ENCODE results near the gene SMIM38.

Gene SMIM38

GRCh38 chr11:69203381-69203780 is 47.6 kb downstream of the SMIM38 start:
- Histone ChIP-seq H3K4me3 (ENCODE audit: low read depth, low read length) (no peak overlapping the region), H3K36me3 (ENCODE audit: control insufficient read depth, insufficient read depth, low read length) (no peaks in the 10 kb centered on the region), H3K9me3 (ENCODE audit: control insufficient read depth, insufficient read depth, low read length) (no peaks in the 10 kb centered on the region), H3K4me1 (ENCODE audit: control insufficient read depth, insufficient read depth, low read length) (peaks cover 4% of the 10 kb centered on the region), H3K27me3 (ENCODE audit: control insufficient read depth, insufficient read depth, low read length) (no peaks in the 10 kb centered on the region), H3K9ac (ENCODE audit: low read depth, low read length) (no peak overlapping the region)

- no peaks in the 10 kb centered on the region for H3K9me3 ChIP-seq (ENCODE audit: control insufficient read depth, insufficient read depth, low read length)
- no peaks in the 10 kb centered on the region for H3K27me3 ChIP-seq (ENCODE audit: control insufficient read depth, insufficient read depth, low read length)
- H3K36me3 ChIP-seq (ENCODE audit: control insufficient read depth, insufficient read depth, low read length) = no peaks in the 10 kb centered on the region
- no peak overlapping the region for H3K9ac ChIP-seq (ENCODE audit: low read depth, low read length)
- H3K4me3 ChIP-seq (ENCODE audit: low read depth, low read length) = no peak overlapping the region
- H3K4me1 ChIP-seq (ENCODE audit: control insufficient read depth, insufficient read depth, low read length) = peaks cover 4% of the 10 kb centered on the region
Observed at GRCh38 chr11:69203901-69204245, 48.1 kb downstream of the SMIM38 start.

- Histone ChIP-seq H3K9ac (ENCODE audit: low read depth, low read length) (no peak overlapping the region), H3K36me3 (ENCODE audit: control insufficient read depth, insufficient read depth, low read length) (no peaks in the 10 kb centered on the region), H3K9me3 (ENCODE audit: control insufficient read depth, insufficient read depth, low read length) (no peaks in the 10 kb centered on the region), H3K4me1 (ENCODE audit: control insufficient read depth, insufficient read depth, low read length) (peaks cover 4% of the 10 kb centered on the region), H3K27me3 (ENCODE audit: control insufficient read depth, insufficient read depth, low read length) (no peaks in the 10 kb centered on the region), H3K4me3 (ENCODE audit: low read depth, low read length) (no peak overlapping the region)
Observed at GRCh38 chr11:69204246-69204940, 48.7 kb downstream of the SMIM38 start.

GRCh38 chr11:69204941-69205742 is 49.4 kb downstream of the SMIM38 start:
- Histone ChIP-seq H3K9ac (ENCODE audit: low read depth, low read length) (no peak overlapping the region), H3K36me3 (ENCODE audit: control insufficient read depth, insufficient read depth, low read length) (no peaks in the 10 kb centered on the region), H3K4me1 (ENCODE audit: control insufficient read depth, insufficient read depth, low read length) (peaks cover under 1% of the 10 kb centered on the region), H3K4me3 (ENCODE audit: low read depth, low read length) (no peak overlapping the region), H3K9me3 (ENCODE audit: control insufficient read depth, insufficient read depth, low read length) (no peaks in the 10 kb centered on the region), H3K27me3 (ENCODE audit: control insufficient read depth, insufficient read depth, low read length) (no peaks in the 10 kb centered on the region)

Measured in iPS-15b (cell line).